HG03045 (cell line): ENCODE results near the gene RNF215.
"Not testable (repeated sequence)": the region's sequence is repeated elsewhere in the genome, so short reads cannot be mapped to it uniquely, and the experiment has no call there.

ENCODE experiments used
- ATAC-seq: cut with Tn5 transposase; IDR thresholded peaks from one replicate; pipeline ENCODE4 v1.9.1; 2021; ENCODE audit warnings: mild to moderate bottlenecking, moderate library complexity; ENCODE audit not compliant: unreplicated experiment

RNF215 gene

DNA sequence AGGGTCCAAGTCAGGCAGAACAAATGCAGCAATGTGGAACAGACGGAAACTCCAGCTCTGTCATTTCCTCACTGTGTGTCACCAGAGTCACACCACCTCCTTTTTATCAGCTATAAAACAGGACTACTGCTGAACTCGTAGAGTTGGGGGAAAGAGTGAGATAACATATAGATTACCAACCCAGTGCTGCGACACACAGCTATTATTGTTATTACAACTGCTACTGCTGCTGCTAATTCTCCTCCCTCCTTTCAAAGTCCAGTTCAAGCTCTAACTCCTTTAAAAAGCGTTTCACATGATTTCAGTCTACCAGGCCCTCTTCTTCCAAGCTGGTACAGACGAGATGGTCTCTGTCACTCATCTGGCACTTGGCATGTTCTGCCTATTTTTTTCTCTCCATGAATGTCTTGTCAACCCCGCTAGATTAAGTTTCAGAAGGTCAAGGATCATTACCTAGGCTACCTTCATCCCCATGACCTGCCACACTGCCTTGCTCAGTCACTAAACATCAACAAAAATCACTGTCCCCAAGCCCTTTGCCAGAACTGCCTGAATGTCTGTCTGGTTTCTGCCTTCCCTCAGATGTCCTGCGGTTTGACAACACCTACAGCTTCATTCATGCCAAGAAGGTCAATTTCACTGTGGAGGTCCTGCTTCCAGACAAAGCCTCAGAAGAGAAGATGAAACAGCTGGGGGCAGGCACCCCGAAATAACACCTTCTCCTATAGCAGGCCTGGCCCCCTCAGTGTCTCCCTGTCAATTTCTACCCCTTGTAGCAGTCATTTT lies 34.7 kb upstream of the RNF215 start:
- no peak for ATAC-seq

DNA sequence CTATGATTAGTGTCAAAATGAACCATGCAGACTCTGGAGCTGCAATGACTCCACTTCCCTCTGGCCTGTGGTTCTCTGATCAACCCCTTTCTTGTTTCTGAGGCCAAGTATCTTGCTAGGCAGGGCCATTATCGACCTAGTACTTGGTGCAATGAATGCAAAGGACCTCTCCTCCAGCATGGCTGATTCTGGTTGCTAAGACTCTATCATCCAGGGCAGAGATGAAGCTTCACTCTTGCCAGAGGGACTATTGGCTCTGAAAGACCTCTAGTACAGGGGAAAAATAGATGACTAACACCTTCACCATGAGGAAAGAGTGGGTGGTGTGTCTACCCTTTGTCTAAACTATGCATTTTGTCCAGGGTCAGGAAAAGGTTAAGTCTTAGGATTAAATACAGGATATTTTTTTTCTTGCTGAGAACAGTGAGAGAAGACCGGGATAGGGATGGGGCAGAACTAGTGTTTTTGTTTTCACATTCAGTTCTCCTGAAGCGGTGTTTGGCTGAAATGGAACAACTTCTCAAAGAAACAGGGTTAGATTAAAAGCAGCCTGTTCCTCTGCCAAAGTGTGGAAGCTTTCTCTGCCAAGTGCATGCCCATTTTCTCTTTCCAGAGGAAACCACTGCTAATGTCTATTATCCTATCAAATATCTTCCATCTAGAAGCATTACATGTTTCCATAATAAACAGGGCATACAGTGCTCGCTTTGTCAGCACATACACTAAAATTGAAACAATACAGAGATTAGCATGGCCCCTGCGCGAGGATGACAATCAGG lies 33.3 kb upstream of the RNF215 start:
- no peak for ATAC-seq

DNA sequence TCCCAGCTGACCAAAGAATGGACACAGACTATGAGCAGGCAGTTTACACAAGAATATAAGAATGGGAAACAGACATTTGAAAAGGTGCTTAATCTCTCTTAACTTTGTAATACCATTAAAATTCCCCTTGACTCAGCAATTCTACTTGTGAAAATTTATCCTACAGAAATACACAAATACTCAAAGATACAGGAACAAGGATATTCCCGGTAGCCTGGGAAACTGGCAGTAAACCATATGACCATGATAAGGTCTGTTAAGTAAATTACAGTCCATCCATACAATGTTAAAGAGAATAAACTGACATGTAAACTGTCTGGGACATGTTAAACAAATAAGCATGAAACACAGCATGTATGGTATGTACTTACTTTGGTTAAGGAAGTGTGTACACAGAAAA lies 29.6 kb upstream of the RNF215 start:
- no peak for ATAC-seq

DNA sequence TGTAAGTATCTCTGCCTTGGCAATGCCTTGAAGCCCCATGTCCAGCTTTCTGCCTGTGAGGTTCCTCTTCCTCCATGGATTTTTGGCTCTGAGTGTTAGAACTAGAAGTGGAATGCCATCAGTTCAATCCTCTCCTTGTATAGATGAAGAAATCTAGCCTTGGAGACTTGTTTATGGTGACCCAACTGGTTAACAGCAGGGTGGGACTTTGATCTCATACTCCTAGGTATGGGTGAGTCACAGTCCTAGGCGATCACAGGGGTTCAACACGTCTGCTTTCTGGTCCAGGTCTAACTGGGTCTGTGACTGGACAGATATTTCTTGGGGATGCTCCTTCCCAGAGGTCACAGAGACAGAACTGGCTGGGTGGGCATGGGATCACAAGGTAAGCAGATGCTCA lies 29.2 kb upstream of the RNF215 start:
- ATAC-seq = no peak

DNA sequence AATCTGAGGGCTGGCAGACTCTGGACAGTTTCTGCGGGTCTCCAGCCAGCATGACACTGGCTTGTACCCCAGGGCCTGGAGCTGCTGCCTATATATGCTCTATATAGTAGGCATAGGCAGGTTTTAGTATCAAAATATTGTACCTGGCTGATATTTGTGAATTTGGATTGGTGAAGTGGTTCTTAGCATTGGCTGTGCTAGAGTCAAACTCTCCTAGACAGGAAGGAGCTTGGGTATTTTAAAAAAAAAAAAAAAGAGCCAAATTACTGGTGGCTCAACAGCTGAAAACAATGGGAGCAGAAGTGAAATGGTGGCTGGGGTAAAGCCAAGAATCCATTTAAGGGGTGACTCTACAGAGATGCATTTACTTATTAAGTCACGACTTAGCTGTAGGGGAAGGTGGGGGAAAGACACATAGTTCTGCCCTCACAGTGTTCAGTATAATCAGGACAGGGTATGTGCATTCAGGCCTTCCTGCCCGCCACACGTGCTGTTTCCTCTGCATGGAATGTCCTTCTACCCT lies 27.4 kb upstream of the RNF215 start:
- ATAC-seq = no peak

DNA sequence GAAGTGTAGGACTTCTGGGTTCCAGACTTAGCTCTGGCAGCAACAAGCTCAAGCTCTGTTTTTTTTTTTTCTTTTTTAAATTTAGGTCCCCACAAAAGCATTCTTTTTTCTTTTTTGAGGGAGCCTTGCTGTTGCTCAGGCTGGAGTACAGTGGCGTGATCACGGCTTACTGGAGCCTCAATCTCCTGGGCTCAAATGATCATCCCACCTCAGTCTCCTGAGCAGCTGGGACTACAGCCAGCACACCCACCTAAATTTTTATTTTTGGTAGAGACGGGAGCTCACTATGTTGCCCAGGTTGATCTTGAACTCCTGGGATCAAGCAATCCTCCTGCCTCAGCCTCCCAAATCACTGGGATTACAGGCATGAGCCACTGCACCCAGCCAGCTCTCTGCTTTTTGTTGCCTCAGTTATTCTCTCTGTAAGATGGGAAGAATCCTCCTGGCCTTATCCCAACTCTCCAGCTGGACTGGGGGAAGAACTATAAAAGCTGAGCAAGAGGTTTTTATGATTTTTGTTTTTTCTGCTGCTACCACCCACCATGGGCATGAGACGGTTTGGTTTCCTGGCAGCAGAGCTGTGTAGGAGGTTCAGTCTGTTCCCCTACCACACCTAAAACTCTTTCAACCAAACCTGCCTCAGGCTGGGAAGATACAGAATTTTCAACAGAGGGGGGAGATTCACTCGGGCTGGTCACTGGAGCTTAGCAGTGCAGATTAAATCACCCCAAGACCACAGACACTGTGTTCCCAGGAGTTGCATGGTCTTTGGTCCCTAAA lies 26.7 kb upstream of the RNF215 start:
- no peak for ATAC-seq

DNA sequence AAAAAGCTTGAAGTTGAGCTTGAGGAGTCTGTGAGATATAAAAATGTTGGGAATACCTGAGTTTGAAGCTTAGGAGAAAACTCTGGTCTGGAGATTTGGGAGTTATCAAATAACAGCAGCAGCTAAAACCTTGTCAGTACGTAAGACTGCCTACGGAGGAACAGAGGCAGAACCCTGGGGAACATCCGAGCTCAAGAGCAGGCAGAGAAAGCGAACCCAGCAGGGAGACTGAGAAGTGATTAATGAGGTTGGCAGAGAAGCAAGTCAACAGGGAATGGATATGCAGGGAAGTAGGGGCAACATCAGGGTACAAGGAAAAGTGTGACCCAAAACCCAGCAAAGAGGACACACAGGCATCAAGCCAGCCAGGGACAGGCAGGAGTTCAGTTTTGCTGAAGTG lies 25.8 kb upstream of the RNF215 start:
- ATAC-seq = no peak

DNA sequence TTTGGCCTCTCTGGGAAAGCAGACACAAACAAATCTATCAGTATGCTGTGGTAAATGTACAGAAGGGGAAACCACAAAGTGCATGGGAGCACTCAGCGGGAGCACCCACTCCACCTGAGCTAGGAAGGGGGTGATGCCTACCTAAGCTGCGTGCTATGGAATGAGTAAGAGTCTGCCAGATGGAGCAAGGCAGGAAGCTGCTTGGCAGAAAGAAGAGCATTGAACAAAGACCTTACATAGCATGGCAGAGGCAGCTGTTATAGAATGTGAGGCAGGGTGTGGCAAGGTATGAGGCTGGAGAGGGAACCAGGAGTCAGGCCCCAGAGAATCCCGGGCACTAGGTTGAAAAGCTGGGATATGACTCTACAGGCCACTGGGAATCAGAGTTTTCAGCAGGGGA lies 24.6 kb upstream of the RNF215 start:
- no peak for ATAC-seq

DNA sequence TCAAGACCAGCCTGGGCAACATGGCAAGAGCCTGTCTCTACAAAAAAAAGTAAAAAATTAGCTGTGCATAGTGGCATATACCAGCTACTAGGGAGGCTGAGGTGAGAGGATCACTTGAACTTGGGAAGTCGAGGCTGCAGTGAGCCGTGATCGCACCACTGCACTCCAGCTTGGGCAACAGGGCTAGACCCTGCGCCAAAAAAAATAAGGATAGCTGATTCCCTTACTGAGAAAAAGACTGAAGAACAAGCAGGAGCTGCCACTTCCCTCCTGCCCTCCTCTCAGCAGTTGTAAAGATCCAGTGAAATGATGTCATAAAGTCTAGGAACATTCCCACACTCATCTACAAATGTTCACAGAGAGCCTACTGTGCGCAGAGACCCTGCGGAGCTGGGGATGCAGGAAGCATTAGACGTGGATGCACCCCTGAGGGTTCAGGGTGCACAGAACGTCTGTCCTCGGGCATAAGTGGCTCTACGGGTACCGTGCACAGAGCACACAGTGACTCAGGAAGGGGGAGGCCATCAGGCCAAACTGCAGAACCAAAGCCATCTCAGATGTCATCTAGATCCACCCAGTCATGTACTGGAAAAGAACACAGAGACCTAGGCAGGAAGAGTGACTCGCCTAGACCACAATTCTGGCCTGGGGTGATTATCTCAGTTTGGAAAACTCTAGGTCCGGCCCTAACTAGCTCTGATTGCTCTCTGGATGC lies 21.3 kb upstream of the RNF215 start:
- ATAC-seq = no peak

DNA sequence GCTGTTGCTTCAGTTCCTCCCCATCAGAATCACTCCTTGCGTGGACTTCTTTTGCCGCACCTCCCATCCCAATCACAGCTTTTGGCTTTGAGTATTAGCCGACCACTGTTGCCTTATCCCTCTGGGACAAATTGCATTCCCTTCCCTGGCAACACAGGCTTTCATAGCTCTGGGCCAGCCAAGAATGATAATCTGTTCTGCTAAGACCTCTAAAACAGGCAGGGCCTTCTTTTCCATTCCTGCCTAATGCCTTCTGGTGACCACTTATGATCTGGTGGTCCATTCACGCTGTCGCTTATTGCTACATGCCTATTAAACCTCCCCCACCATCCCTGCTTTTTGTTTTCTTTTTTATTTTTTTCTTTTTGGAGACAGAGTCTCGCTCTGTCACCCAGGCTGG lies 19.2 kb upstream of the RNF215 start:
- ATAC-seq = no peak

DNA sequence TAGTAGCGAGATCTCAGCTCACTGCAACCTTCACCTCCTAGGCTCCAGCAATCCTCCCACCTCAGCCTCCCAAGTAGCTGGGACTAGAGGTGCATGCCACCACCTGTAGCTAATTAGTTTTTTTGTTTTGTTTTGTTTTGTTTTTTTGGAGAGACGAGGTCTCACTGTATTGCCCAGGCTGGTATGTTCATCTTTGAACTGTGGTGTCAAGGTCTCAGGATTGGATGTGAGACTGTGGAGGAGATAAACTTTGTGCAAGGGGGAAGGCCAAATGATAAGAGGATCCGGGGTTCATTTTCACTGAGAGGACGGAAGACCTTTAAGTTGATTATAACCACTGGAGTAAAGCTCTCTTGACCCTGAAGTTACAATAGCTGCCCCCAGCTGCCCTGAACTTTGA lies 18.5 kb upstream of the RNF215 start:
- no peak for ATAC-seq

DNA sequence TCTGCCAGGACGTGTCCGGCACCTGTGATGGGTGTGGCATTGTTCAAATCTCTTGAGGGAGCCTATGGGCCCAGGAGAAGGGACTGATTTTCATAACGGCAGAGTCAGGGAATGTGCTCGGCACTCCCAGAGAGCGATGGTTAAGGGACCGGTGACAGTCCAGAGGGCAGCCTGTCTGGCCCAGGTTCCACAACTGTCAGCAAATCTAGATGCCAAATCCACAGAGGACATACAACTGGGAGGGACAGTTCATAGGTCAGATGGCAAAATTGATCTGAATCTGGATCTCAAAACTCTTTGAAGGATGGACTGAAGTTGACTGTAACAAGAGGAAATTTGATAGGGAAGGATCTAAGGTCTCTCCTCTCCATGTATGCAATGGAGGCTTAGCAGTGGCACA lies 17.1 kb upstream of the RNF215 start:
- ATAC-seq = no peak

DNA sequence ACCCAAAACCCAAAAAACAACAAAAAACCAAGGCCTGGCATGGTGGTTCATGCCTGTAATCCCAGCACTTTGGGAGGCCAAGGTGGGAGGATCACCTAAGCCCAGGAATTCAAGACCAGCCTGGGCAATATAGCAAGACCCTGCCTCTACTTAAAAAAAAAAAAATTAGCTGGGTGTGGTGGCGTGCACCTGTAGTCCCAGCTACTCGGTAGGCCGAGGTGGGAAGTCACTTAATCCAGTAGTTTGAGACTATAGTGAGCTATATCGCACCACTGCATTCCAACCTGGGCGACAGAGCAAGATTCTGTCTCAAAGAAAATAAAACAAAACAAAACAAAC lies 15.5 kb upstream of the RNF215 start:
- ATAC-seq = not testable (repeated sequence)

DNA sequence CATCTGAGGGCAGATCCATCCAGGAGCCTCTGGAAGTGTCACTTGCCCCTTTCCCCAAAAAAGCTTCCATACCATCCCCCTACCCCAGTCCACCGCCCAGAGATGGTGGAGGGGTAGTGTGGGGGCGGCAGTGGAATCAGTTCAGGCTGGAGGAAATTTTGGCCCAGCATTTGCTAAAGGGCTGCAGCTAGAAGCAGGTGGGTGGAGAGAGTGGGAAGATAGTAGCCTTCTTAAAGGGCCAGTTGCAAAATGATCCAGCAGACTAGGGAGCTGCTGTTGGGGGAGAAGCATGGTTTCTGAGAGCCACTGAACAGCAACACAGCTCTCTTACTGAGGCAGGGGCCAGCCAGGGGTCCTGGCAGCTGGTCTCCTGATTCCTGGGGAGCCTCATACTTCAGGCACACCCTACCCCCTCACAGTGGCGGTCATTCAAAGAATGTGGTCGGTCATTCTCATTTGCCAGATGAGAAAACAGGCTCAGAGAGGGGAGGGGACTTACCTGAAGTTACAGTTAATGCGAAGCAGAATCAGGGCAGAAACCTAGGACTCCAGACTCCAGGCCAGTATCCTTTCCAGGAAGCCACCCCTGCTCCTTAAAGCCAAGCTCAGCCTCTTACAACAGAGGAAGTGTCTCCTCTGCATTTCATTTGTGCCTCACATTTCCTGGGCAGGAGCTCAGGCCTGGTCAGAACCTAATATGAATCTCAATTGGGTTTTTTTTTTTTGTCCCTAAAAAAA lies 15.0 kb upstream of the RNF215 start:
- ATAC-seq = no peak

DNA sequence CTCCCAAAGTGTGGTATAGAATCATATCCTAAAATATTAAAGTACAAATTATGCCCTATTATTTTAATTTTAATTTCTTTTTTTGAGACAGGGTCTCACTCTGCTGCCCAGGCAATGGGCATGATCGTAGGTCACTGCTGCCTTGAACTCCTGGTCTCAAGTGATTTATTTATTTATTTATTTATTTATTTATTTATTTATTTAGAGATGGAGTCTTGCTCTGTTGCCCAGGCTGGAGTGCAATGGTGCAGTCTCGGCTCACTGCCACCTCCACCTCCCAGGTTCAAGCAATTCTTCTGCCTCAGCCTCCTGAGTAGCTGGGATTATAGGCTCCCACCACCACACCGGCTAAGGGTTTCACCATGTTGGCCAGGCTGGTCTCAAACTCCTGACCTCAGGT lies 13.8 kb upstream of the RNF215 start:
- not testable (repeated sequence) for ATAC-seq

DNA sequence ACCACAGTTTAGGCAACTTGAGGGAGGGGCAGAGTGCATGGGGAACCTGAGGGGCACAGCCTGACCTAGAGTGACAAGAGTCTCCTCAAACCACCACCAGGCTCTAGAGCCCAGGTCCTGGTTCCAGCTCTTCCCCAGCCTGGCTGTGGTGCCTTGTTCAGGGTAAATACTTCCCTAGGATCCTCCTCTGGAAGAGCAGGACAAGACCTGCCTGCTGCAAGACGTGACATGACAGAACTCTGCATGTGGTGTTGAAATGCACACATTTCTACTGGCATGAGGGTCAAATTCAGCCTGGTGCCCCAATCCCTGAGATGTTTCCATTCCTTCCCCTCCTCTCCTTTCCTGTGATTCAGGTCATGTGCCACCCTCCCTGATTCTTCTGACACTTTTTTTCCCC lies 12.9 kb upstream of the RNF215 start:
- no peak for ATAC-seq

DNA sequence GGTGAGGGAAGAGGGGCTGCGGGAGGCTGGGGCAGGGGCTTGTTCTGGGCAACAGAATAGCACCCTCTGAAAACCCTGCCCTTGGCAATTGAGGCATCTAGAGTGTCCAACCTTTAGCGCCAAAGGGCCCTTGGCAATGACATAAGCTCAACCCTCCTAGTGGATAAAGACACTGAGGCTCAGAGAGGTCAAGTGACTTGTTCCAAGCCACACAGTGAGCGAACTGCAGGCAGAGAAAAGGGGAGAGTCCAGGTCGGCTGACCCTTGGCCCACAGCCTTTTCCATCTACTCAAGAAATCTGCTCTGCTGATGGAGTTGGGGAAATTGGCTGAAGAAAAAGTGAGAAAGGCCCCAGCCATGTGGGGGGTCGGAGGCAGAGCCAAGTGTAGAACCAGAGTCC lies 12.5 kb upstream of the RNF215 start:
- no peak for ATAC-seq

DNA sequence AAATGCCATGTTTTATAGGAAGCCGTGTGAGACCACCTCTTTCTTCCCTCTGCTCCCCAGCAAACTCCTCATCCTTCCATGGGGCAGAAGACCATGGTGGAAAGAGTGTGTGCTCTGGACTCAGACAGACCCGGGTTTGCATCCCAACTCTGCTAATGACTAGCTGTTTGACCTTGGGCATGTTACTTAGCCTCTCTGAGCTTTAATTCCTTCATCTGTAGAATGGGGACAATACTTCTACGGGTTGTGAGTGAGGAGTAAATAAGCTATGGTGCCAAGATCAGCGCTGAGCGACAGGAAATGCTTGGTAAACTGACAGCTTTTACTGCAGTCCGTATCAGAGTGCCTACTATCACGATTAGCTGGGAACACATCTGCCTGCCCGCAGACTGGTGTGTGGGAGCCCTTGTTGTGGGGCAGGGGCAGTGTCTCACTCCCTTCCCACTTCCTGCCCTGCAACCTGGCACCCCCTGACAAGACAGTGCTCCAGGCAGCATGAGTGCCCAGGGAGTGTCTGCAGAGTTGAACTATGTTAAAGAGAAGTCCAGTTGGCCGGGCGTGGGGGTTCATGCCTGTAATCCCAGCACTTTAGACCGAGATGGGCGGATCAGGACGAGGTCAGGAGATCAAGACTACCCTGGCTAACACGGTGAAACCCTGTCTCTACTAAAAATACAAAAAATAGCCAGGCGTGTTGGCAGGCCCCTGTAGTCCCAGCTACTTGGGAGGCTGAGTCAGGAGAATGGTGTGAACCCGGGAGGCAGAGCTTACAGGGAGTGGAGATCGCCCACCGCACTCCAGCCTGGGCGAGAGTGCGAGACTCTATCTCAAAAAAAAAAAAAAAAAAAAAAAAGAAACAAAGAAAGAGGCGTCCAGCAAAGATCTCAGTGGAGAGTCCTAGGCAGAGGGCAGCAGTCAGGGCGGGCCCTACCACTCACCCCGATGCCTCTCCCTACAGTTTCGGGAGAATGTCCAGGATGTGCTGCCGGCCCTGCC lies 11.8 kb upstream of the RNF215 start:
- ATAC-seq = no peak
